Erythroblast (primary cell): ENCODE measurements around the gene CPNE2.

Experiments used
- GATA1 ChIP-seq: IDR thresholded peaks from 2 replicates; pipeline ENCODE4 v1.6.1; 2011; ENCODE audit warnings: low read depth, mild to moderate bottlenecking, control low read depth, low read length, moderate library complexity
- POLR2A ChIP-seq: IDR thresholded peaks from 2 replicates; pipeline ENCODE4 v1.6.1; 2011; ENCODE audit warnings: mild to moderate bottlenecking, low read length

GRCh38 chr16:57087003-57087402 lies 5.4 kb upstream of the CPNE2 start:
- TF ChIP-seq POLR2A (no peak), GATA1 (no peak)
